DND-41 (cell line): ENCODE data around the gene CCK.

ENCODE experiments used
- EZH2 ChIP-seq: IDR thresholded peaks from 3 replicates; pipeline ENCODE4 v1.6.1; 2012; ENCODE audit warnings: borderline replicate concordance, low read depth, mild to moderate bottlenecking, moderate library complexity, low read length, inconsistent platforms; ENCODE audit not compliant: severe bottlenecking
- TF ChIP-seq, protein P1 (sequence below): IDR thresholded peaks from 2 replicates; pipeline ENCODE4 v1.5.1; 2012; ENCODE audit warnings: borderline replicate concordance, low read length, moderate library complexity, mild to moderate bottlenecking; ENCODE audit not compliant: poor library complexity, severe bottlenecking; ENCODE audit errors: extremely low read depth

DNA sequence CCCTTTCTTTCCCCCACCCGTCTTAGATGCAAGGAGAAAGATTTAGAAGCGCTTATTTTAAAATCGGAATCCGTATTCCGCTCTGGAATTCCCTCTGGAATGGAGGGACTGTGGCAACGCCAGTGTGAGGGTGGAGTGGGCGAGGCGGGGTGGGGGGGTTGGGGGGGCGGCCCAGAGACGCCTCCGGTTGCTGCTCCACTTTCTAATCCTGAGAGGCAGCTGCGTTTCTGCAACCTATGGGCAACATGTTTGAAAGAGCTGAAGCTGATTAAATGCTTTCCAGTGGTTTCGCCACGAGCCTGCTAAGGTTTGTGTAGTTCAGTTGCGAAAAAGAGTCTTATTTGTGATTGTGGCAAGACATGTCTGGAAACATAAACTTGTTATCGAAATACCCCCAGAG lies at the start of gene CCK:
- TF ChIP-seq, protein P1, sequence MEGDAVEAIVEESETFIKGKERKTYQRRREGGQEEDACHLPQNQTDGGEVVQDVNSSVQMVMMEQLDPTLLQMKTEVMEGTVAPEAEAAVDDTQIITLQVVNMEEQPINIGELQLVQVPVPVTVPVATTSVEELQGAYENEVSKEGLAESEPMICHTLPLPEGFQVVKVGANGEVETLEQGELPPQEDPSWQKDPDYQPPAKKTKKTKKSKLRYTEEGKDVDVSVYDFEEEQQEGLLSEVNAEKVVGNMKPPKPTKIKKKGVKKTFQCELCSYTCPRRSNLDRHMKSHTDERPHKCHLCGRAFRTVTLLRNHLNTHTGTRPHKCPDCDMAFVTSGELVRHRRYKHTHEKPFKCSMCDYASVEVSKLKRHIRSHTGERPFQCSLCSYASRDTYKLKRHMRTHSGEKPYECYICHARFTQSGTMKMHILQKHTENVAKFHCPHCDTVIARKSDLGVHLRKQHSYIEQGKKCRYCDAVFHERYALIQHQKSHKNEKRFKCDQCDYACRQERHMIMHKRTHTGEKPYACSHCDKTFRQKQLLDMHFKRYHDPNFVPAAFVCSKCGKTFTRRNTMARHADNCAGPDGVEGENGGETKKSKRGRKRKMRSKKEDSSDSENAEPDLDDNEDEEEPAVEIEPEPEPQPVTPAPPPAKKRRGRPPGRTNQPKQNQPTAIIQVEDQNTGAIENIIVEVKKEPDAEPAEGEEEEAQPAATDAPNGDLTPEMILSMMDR = no peak
- no peak for TF ChIP-seq EZH2
